Measurements from ENCODE around the gene GID8.

- TF ChIP-seq, protein P1, sequence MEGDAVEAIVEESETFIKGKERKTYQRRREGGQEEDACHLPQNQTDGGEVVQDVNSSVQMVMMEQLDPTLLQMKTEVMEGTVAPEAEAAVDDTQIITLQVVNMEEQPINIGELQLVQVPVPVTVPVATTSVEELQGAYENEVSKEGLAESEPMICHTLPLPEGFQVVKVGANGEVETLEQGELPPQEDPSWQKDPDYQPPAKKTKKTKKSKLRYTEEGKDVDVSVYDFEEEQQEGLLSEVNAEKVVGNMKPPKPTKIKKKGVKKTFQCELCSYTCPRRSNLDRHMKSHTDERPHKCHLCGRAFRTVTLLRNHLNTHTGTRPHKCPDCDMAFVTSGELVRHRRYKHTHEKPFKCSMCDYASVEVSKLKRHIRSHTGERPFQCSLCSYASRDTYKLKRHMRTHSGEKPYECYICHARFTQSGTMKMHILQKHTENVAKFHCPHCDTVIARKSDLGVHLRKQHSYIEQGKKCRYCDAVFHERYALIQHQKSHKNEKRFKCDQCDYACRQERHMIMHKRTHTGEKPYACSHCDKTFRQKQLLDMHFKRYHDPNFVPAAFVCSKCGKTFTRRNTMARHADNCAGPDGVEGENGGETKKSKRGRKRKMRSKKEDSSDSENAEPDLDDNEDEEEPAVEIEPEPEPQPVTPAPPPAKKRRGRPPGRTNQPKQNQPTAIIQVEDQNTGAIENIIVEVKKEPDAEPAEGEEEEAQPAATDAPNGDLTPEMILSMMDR (IDR thresholded peaks at IDR 0.05): no peak
- TF ChIP-seq POLR2A (IDR thresholded peaks at IDR 0.05): no peak
These were observed 3.8 kb downstream of the GID8 start for GRCh38 chr20:62941792-62942191.

Data from uterus (tissue), 2 donors.